COLO829 (cell line): ENCODE results near the gene CDT1.
"Not testable (repeated sequence)": the region's sequence is repeated elsewhere in the genome, so short reads cannot be mapped to it uniquely, and the experiment has no call there.

Experiments used
- DNase-seq: peaks from one replicate; pipeline ENCODE4 v3.0.0; 2012; ENCODE audit warnings: low spot score

Gene CDT1

DNA sequence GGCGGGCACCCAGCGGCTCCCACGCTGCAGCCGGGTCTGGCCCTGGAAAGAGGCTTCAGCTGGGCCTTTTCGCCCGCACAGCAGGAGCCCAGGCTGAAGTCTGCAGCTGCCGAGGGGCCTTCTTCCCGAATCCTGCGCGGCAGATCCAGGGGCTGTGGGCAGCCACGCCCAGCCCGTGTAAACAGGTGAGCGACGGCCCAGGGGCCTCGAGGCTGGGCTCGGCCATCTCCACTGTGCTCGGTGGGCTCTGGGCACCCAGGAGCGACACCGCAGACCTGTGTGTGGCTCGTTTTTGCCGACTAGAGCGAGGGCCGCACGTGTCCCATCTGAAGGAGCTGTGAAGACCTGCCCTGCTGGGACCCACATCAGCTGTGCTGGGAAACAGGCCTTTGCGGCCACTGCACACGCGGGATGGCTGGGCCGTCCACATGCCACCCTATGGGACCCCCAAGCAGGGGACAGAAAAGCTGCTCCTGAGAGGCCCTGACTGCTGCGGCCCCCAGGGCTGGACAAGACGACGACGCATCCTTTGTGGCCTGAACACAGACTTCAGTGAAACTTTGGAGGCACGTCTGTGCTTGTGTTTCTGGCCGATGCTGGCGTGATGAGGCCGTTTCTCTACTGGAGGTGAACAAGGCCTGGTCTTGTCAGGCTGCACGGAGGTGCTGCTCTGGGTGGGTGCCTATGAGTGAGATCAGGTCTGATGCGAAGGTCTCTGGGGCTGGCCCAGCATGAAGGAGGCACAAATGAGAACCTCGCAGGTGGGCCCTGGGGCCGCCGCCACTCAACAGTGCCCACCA, 13.3 kb downstream of the CDT1 start:
- no peak for DNase-seq

- no peak for DNase-seq
Observed at GRCh38 chr16:88817785-88818574, 14.4 kb downstream of the CDT1 start.

GRCh38 chr16:88818575-88818874, 14.9 kb downstream of the CDT1 start:
- no peak for DNase-seq

GRCh38 chr16:88819126-88819525, 15.5 kb downstream of the CDT1 start:
- DNase-seq: no peak

DNA sequence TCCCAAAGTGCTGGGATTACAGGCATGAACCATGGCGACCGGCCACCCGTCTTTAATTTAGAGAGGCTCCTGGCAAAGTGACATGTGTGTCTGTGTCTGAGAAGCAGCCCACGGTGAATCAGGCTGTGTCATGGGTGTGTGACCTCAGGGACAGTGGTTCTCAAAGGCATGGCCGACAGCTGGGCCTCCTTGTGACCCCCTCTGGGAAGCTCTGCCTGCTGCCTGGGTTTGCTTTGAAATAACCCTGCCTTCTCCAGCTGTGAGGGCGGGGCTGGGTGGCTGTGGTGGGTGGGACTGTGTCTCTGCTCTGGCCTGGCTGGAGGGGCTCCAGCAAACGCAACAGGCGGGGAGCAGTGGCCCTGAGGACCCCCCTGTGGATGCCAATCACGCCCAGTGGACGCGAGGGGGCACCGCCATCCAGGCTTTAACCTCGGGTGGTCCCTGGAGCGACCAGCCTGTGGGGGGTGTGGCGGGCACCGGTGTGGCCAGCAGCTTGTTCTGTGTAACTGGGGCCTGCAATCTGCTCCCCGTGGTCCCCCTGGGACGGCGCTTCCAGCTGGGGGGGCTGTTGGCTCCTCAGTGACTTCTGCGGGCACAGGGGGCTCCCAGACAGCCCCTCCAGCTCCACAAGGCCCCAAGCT, 16.9 kb downstream of the CDT1 start:
- DNase-seq: no peak

GRCh38 chr16:88821168-88821850, 17.7 kb downstream of the CDT1 start:
- DNase-seq: no peak

GRCh38 chr16:88822281-88823040, 18.9 kb downstream of the CDT1 start:
- DNase-seq: no peak

GRCh38 chr16:88823646-88824045, 20.1 kb downstream of the CDT1 start:
- DNase-seq: not testable (repeated sequence)

- DNase-seq: no peak
Observed at GRCh38 chr16:88824256-88825077, 20.9 kb downstream of the CDT1 start.

DNA sequence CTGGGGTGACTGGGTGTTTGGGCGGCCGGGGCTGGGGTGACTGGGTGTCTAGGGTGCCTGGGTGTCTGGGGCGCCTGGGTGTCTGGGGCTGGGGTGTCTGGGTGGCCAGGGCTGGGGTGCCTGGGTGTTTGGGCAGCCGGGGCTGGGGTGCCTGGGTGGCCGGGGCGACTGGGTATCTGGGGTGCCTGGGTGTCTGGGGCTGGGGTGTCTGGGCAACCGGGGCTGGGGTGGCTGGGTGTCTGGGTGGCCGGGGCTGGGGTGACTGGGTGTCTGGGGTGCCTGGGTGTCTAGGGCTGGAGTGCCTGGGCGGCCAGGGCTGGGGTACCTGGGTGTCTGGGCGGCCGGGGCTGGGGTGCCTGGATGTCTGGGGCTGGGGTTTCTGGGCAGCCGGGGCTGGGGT, 21.6 kb downstream of the CDT1 start:
- no peak for DNase-seq

DNA sequence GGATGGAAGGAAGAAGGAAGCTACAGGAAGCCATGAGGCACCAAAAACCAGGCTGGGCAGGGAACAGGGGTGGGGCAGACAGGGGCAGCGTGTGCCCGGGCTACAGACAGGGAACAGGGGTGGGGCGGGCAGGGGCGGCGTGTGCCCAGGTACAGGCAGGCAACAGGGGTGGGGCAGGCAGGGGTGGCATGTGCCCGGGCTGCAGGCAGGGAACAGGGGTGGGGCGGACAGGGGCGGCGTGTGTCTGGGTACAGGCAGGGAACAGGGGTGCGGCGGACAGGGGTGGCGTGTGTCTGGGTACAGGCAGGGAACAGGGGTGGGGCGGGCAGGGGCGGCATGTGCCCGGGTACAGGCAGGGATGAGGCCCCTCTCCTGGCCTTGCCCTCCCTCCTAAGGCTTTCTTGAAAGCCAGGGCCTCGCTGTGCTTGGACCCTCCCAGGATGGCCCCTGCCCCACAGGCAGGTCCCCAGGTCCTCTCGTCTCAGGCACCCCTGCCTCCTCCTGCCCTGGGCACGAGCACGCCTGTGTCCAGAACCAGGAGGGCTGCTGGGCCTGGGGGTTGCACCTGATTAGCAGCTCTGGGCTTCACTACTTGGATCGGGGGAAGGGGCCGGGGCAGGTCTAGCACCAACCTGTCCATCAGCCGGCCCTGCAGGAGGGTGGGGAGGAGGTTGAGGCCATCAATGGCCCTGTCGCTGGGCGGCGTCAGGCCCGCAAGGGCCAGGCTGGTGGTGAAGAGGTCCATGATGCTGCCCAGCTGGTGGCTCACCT, 22.7 kb downstream of the CDT1 start:
- DNase-seq: no peak

DNA sequence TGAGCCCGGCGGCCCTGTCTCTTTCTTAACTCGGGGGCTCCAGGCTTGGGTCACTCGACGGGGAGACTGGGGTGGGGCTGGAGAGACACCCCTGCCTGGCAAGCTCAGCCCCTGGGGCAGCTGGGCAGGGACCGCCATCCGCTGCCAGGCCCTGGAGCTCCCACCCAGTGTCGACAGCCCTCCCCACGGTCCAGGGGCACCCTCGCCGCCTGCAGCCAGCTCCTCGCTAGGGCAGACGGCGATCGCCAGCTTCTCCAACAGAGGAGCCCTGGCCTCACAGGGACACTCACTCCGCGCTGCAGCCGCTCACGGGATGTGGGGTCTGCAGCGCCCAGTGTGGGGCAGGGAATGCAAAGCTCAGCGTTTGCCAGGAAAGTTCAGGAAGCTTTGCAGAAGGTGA, 24.1 kb downstream of the CDT1 start:
- no peak for DNase-seq

DNA sequence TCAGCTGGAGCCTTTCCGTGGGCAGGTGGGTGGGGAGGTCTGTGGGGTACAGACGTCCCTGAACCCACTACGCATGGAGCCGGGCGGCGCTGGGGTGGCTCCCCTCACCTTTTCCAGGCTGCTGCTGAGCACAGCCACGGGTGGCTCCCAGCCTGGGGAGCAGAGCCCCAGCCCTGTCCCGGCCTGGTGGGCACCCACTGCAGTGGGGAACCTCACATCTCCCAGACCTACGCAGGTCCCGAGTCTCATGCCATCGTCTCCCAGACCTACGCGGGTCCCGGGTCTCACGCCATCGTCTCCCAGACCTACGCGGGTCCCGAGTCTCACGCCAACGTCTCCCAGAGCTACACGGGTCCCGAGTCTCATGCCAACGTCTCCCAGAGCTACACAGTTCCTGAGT, 25.1 kb downstream of the CDT1 start:
- DNase-seq: no peak

- DNase-seq: no peak
Observed at GRCh38 chr16:88830258-88830657, 26.7 kb downstream of the CDT1 start.

GRCh38 chr16:88830783-88831182, 27.2 kb downstream of the CDT1 start:
- no peak for DNase-seq

DNA sequence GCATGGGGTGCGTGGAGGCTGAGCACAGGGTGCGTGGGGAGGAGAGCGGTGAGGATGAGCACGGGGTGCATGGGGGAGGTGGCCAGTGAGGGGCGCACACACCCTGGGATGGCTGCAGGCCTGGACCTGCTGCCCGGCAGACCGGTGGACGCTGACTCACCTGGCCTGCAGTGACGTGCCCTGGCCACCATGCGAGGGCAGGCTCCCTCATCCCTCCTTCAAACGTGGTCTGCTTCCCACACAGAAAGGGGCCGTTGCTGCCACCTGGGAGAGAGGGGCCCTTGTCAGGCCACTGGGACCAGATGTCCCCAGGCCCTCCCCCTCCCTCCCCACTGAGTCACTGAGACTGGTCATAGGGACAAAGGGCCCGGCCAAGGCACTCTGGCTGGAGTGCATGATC, 28.2 kb downstream of the CDT1 start:
- no peak for DNase-seq

GRCh38 chr16:88833086-88833485, 29.5 kb downstream of the CDT1 start:
- no peak for DNase-seq

DNA sequence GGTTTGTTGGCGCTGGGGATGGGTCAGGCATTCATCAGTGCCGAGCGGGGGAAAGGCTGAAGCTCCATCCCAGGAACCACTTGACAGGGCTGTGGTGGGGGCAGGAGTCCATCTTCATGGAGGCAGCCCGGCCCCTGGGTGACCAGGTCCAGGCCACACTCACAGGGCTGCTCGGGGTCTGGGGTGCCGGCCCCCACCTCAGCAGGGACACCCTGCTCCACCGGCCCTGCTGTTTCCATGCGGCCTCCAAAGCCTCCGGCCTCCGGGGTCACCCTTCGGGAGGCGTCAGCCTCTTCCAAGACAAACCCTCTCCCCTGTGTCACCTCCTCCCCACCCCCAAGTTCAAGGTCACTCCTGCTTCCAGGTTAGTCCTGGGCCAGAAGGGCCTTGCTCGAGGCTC, 31.1 kb downstream of the CDT1 start:
- DNase-seq: no peak

DNA sequence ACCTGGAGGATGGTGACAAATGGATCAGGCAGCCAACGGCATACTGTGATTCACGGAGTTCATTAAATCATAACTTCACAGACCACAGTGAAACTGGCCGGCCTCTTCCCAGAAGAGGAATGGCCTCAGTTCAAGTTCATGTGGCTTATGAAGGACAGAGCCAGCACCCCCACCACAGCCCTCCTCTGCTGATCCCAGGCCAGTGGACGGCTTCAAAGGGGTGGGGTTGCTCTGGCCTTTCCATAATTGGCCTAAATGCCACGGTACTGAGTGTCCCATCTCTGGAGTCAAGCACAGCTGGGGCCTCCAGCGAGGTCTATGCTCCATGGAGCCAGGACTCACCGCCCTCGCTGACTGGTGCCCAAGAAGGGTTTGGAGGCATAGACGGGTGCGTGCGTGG, 31.8 kb downstream of the CDT1 start:
- no peak for DNase-seq

GRCh38 chr16:88835818-88836217, 32.2 kb downstream of the CDT1 start:
- DNase-seq: no peak
